Duodenal mucosa (tissue), 2 donors: ENCODE measurements around the gene RAB11FIP4.

Experiments used
- H3K27ac ChIP-seq: one replicate; pipeline ENCODE4 v1.7.0; 2013; ENCODE audit warnings: low read depth, low read length
- H3K27me3 ChIP-seq, 2 donors: one replicate each; pipeline ENCODE4 v1.7.0; 2013; ENCODE audit warnings: low read length in 2 of 2, control low read depth in 1 of 2; ENCODE audit not compliant: insufficient read depth in 2 of 2, control insufficient read depth in 1 of 2
- H3K36me3 ChIP-seq, 2 donors: one replicate each; pipeline ENCODE4 v1.7.0; 2013; ENCODE audit warnings: low read length in 2 of 2, control low read depth in 1 of 2; ENCODE audit not compliant: insufficient read depth in 2 of 2, control insufficient read depth in 1 of 2
- H3K4me1 ChIP-seq, 2 donors: one replicate each; pipeline ENCODE4 v1.7.0; 2013; ENCODE audit warnings: low read length in 2 of 2, control low read depth in 1 of 2; ENCODE audit not compliant: insufficient read depth in 2 of 2, control insufficient read depth in 1 of 2
- H3K4me3 ChIP-seq, 2 donors: one replicate each; pipeline ENCODE4 v1.7.0; 2013; ENCODE audit warnings: low read length in 2 of 2, low read depth in 1 of 2
- H3K9ac ChIP-seq, 2 donors: one replicate each; pipeline ENCODE4 v1.7.0; 2013; ENCODE audit warnings: low read length in 2 of 2, low read depth in 1 of 2
- H3K9me3 ChIP-seq, 2 donors: one replicate each; pipeline ENCODE4 v1.7.0; 2013; ENCODE audit warnings: low read length in 2 of 2, control low read depth in 1 of 2; ENCODE audit not compliant: control insufficient read depth in 1 of 2

The RAB11FIP4 gene

DNA sequence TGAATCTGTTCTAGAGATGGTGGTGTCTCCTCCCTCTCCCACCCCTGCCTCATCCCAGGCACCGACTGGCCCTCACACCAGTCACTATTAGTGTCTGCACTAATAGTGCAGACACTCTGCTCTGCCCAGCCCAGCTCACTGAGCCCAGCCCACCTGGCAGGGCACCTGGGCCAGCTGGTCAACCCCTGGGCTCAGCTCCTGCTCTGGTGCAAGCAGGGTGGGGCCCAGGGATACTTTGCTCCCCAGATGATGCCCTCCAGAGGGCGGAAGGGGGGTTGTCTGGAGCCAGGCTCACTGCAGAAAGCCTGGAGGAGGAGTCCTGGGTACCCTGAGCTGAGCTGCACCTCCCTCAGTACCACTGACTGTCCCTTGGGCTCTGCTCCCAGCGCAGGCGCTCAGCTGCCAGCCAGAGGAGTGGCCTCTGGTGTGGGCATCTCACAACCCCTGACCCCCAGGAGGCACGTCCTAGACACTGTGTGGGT is 14.5 kb downstream of the RAB11FIP4 start:
- H3K4me3 ChIP-seq = no peak overlapping the region
- H3K9ac ChIP-seq = no peak overlapping the region
- H3K27ac ChIP-seq = no peak overlapping the region

DNA sequence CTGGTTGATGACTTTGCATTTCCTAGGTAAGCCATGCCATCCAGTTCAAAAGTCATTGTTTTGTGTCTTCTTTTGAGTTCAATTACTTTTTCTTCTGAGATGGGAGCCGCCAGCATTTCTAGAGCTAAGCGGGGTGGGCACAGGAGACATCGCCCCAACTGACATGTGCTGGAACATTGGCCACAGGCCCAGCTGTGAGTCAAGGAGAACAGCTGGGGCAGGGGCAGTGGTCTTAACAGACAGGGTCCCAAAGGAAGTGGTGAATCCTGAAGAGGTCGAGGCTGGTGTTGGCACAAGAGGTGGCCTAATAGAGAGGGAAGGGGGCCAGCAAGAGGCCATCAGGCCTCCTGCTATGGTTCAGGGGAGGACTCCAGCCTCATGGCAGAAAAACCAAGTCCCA is 17.1 kb downstream of the RAB11FIP4 start:
- no peaks in the 10 kb centered on the region for H3K36me3 ChIP-seq
- no peak overlapping the region for H3K27ac ChIP-seq
- no peaks in the 10 kb centered on the region for H3K4me1 ChIP-seq
- peaks cover 0 to 4% of the 10 kb centered on the region in 2 donors for H3K27me3 ChIP-seq
- H3K9ac ChIP-seq = no peak overlapping the region
- H3K4me3 ChIP-seq = no peak overlapping the region
- no peaks in the 10 kb centered on the region for H3K9me3 ChIP-seq

More for the DNA sequence above, 14.5 kb downstream of the RAB11FIP4 start:
- no peaks in the 10 kb centered on the region for H3K9me3 ChIP-seq
- no peaks in the 10 kb centered on the region for H3K4me1 ChIP-seq
- H3K27me3 ChIP-seq = peaks cover 0 to 4% of the 10 kb centered on the region in 2 donors
- no peaks in the 10 kb centered on the region for H3K36me3 ChIP-seq

DNA sequence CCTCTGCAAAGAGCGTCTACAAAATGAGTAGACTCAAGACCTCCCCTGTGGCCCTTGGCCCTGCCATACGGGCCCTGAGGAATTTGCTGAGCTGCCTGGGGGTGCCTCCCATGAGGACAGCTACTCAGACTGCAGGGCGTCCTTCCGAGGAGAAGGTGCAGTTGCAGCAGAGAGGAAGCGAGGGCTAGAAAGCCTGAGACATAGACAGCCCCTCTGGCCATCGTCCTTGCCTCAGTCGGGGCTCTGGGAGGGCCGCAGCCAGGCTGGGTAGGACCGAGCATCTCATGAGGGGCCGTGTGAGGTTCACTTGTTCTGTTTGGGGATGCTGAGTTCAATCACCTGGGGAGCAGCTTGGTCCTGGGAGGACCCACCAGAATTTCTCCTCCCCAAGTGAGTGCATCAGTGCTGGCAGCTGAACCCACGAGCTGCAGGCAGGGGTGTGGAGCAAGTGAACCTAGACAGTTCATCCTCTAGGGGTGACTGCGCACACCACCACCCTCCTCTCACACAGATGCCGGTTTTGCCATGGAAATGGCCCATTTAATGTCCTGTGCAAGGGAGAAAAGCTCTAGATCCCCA is 20.3 kb downstream of the RAB11FIP4 start:
- H3K9me3 ChIP-seq = no peaks in the 10 kb centered on the region
- H3K4me1 ChIP-seq = peaks cover 0 to 6% of the 10 kb centered on the region in 2 donors
- H3K27ac ChIP-seq = no peak overlapping the region
- peaks cover 0 to 4% of the 10 kb centered on the region in 2 donors for H3K27me3 ChIP-seq
- no peaks in the 10 kb centered on the region for H3K36me3 ChIP-seq
- H3K9ac ChIP-seq = no peak overlapping the region
- H3K4me3 ChIP-seq = no peak overlapping the region

DNA sequence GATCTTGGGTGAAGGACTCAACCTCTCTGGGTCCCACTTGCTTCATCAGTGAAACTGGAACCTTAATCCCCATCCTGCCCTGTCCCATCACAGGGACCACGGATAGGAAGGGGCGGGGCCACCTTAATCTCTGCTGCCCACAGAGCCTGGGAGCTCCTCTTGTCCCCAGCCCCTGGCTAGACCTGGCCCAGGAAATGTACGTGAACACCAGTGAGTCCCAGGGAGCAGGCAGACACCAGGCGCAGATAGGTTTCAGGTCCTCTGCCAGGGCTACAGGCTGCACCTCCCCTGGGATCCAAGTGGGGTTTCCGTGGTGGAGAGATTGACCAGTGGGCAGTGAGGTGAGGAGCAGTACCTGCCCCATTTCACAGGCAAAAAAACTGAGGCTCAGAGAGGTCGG is 21.0 kb downstream of the RAB11FIP4 start:
- Histone ChIP-seq H3K4me3 (no peak overlapping the region), H3K9ac (no peak overlapping the region), H3K4me1 (peaks cover 0 to 6% of the 10 kb centered on the region in 2 donors), H3K27me3 (no peaks in the 10 kb centered on the region), H3K36me3 (no peaks in the 10 kb centered on the region), H3K27ac (no peak overlapping the region), H3K9me3 (no peaks in the 10 kb centered on the region)

DNA sequence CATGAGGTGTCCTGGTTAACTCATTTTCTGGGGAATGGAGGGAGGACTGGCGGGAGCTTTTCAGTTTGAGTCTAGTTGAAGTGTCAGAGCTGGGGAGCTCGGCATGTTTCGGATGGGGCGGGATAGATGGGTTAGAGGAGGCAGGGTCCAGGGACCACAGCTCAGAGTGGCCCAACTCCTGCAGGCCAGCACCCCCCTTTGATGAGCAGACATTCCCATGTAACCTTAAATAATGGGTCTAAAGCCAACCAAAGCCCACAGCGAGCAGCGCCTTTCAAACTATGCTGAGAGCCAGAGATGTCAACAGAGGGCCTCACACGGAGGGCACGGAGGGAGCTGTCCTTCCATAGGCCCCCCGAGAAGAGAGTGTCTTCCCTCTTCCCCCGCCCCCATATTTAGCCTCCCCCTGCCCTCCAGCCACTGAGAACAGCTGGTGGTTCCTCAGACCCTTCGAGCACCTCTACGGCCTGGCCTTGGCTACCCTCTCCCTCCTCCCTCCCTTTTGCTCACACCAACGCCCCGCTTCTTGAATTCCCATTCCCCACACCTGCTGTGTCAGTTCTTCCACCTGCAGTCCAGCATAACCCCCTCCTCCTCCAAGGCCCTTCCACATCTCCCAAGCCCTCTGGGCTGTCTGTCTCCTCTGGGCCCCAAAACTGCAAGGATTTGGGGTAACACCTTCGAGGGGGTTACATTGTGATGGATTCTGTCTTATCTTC is 21.8 kb downstream of the RAB11FIP4 start:
- Histone ChIP-seq H3K27ac (no peak overlapping the region), H3K36me3 (no peaks in the 10 kb centered on the region), H3K4me1 (peaks cover 0 to 6% of the 10 kb centered on the region in 2 donors), H3K9ac (no peak overlapping the region), H3K27me3 (no peaks in the 10 kb centered on the region), H3K9me3 (no peaks in the 10 kb centered on the region), H3K4me3 (no peak overlapping the region)

DNA sequence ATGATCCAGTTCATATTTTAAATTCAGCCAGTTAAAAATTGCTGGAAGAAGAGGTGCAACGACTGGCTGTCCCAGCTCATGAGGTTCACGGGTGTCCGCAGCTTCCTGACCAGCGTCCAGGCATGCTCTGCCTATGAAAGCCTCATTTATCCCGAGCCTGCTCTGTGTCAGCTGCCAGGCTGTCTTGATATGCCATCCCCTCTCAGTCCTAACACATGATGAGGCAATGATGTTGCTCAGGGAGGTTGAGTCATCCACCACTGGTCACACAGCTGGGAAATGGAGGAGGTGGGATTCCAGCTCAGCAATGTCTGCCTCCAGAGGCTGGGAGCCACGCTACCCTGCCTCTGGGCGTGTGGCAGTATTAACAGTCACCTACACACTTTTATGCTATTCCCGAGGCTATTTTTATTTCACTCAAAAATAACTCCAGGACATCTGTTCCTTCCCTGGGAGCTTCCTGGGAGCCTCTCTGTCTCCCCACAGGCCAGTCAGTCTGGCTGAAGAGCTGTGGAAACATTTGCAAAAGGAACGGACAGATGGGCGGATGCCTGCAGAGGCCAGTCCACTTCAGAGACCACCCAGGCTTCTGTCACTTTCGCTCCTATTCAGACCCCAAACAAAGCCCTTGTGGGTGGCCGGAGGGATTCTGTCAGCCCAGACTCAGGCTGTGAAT is 22.5 kb downstream of the RAB11FIP4 start:
- Histone ChIP-seq H3K27ac (no peak overlapping the region), H3K4me3 (no peak overlapping the region), H3K27me3 (no peaks in the 10 kb centered on the region), H3K36me3 (no peaks in the 10 kb centered on the region), H3K9ac (no peak overlapping the region), H3K9me3 (no peaks in the 10 kb centered on the region), H3K4me1 (peaks cover 0 to 6% of the 10 kb centered on the region in 2 donors)

DNA sequence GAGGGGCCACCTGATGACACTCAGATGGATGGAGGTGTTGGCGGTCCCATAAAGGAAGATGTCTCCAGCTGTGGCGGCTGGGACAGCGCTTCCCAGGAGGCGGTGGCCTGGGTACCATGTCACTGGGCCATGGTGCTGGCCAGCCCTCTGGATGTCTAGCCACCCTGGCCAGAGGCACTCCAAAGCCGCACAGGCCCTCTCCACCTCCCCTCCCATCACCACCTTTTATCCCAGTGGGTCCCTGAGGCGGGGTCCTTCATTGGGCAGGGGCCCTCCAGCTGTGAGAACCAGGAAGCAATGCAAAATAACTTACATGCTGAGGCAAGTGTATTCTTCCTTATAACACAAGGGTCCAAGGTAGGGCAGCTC is 23.1 kb downstream of the RAB11FIP4 start:
- Histone ChIP-seq H3K27ac (no peak overlapping the region), H3K4me1 (peaks cover 0 to 6% of the 10 kb centered on the region in 2 donors), H3K9ac (no peak overlapping the region), H3K36me3 (no peaks in the 10 kb centered on the region), H3K4me3 (no peak overlapping the region), H3K27me3 (no peaks in the 10 kb centered on the region), H3K9me3 (no peaks in the 10 kb centered on the region)

DNA sequence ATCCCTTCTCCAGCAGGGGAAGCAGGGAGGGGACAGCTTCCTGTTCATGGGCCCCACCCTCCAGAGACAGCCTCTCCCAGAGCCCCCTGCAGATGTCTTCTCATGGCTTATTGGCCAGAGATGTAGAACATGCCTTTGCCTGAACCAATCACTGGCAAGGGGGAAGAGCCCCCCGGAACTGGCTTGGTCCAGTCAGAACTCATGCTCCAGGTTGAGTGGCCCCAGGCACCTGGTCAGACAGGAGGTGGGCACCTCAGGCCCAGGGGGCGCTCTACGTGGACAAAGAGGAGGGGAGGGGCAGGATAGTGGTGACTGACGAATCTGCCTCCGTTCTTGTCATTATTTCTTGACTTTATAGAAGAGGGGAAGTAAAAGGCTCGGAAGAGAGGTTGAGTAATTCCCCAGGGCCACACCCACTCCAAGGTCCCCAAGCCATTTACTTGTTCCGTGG is 23.6 kb downstream of the RAB11FIP4 start:
- Histone ChIP-seq H3K4me3 (no peak overlapping the region), H3K36me3 (no peaks in the 10 kb centered on the region), H3K4me1 (peaks cover 0 to 6% of the 10 kb centered on the region in 2 donors), H3K9me3 (no peaks in the 10 kb centered on the region), H3K27ac (no peak overlapping the region), H3K27me3 (no peaks in the 10 kb centered on the region), H3K9ac (no peak overlapping the region)

DNA sequence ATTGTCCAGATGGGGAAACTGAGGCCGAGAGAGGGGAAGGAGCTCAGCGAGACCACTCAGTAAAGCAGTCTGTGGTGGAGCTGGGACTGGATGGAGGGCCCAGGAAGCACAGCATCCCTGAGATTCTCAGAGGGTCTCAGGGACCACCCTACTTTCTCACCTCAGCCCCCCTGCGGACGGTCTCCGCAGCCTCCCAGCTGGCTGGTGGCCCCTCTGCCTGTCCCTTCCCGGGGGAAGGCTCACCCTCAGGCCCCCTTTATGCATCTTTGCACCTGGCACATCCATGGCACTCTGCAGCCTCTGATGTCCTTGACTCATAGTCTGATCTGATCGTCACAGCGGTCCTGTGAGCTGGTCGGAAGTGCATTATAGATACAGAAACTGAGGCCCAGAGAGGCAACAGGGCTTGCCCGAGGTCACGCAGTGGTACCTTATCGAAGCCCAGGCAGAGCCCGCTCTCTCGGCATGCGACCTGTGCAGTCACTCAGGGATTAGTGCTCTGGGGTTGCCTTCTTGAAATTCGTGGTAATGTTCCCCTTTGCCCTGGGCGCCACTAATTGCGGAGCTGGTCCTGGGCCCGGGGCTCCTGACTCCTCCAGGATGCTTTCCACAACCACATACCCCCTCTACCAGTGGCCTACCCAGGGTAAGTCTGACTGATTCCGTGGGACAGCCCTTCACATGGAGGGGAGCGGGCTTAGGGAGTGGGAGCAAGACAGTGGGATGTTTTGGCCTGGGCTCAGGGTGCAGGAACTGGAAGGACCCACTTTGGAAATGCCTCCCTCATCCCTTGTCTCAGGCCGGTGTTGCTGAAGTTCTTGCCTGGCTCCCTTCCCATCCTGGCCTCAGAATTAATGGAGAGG is 24.4 kb downstream of the RAB11FIP4 start:
- H3K9ac ChIP-seq = no peak overlapping the region
- H3K4me3 ChIP-seq = no peak overlapping the region
- H3K27ac ChIP-seq = no peak overlapping the region

More for the DNA sequence above, 24.4 kb downstream of the RAB11FIP4 start:
- Histone ChIP-seq H3K9me3 (no peaks in the 10 kb centered on the region), H3K27me3 (no peaks in the 10 kb centered on the region), H3K4me1 (peaks cover 0 to 6% of the 10 kb centered on the region in 2 donors), H3K36me3 (no peaks in the 10 kb centered on the region)
